ENCODE data around the gene MYMX.
"Not testable (repeated sequence)": the region's sequence is repeated elsewhere in the genome, so short reads cannot be mapped to it uniquely, and the experiment has no call there.

MYMX gene

DNA sequence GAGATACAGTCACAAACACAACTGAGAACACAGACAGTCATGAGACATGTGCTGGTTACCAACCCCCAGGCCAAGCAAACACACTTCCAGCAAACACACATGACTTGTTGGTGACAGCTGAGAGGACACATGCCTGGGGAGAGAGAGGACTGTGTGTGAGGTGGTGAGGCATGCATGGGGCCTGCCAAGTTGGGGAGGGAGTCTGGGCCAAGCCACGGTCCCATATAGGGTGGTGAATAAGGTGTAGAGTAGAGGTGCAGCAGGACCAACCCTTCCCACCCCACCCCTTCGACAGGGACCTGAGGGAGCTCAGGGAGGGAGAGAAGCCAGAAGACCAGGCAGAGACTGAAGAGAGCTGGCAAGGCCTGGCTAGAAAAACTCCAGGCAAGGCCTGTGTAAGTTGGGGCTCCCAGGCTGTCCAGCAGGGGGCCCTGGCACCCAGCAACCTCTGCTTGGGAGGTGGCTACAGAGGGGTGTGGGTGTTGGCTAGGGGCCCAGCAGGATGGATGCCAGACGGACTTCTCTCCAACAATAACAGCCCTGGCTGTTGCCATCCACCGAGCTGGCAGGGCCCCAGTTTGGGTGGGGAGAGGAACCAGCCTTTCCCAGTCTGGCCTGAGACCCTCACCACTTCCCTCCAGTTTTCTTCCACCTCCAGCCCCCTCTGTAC is 4.7 kb downstream of the MYMX start:
- DNase-seq: peak; percentile 62

DNA sequence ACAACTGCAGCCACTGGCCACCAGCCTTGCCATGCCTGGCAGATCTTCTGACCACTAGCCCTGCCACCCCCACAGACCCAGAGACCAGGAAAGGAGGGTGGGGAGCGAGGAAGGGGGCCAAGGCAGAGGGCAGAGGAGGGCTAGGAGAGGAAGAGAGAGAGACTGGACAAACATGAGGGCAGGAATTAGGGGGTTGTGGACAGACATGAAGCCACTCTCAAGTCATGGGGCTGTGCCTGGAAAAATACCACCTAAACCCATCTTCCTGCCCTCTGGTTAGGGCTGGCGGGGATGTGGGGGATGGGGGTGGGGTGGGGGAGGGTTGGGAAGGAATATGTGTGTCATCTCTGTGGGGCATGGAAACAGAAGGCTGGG is 5.2 kb downstream of the MYMX start:
- no peak for DNase-seq

GRCh38 chr6:44222486-44223318 is 6.0 kb downstream of the MYMX start:
- DNase-seq: no peak

- DNase-seq: peak; percentile 70
Measured at GRCh38 chr6:44223319-44224028, 6.7 kb downstream of the MYMX start, which contains the start of gene SLC29A1. TSS of gene SLC29A1 (plus strand) at chr6:44223595. CDS start at chr6:44227314, 3,719 bp downstream.

GRCh38 chr6:44224029-44224964 is 7.6 kb downstream of the MYMX start:
- DNase-seq: no peak

DNA sequence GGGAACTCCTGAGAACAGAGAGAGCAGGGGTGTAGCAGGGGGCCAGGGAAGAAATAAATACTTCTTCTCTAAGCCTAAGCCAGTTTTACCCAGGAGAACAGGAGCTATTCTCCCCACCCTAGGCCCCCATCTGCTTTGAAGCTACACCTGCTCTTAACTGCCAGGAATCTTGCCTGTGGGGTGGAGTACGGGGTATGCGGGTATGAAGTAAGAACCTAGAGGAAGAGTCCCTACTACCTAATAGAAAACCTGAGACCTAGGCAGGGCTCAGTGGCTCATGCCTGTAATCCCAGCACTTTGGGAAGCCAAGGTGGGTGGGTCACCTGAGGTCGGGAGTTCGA is 8.2 kb downstream of the MYMX start:
- DNase-seq: no peak

- DNase-seq: no peak
Measured at GRCh38 chr6:44225579-44226325, 9.0 kb downstream of the MYMX start.

DNA sequence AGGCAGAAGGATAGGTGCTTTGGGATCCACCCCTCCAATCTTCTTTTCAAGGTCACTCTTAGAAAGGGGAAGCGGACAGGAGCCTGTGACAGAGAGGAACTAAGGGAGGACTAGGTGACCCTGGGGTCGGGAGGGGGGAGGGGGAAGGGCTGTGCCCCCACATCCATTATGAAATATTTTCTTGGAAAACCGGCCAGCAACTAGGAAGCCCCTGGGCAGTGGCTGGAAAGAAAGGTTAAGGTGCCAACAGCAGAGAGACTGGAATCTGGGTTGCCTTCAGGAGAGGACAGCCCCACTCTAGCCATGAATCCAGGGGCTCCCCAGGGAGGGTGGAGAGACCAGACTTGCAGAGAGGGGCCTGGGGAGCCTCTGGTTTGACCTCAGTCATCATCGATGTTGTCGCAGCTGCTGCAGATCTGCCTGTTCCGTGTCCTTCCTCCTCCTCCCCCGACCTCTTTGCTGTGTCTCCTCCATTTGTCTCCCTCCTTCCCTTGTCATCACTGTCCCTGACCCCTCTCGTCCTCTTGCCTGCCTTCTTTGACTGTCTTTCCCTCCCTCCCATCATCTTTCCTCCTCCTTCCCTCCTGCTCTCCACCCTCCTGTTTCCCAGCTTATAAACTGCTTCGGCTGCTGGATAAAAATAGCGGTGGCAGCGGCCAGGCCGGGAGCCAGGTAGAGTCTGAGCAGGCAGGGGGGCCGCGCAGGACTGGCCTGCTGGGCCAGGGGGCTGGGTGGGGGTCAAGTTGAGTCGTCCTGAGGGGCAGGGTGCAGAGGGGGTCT is 9.8 kb downstream of the MYMX start:
- DNase-seq: no peak

DNA sequence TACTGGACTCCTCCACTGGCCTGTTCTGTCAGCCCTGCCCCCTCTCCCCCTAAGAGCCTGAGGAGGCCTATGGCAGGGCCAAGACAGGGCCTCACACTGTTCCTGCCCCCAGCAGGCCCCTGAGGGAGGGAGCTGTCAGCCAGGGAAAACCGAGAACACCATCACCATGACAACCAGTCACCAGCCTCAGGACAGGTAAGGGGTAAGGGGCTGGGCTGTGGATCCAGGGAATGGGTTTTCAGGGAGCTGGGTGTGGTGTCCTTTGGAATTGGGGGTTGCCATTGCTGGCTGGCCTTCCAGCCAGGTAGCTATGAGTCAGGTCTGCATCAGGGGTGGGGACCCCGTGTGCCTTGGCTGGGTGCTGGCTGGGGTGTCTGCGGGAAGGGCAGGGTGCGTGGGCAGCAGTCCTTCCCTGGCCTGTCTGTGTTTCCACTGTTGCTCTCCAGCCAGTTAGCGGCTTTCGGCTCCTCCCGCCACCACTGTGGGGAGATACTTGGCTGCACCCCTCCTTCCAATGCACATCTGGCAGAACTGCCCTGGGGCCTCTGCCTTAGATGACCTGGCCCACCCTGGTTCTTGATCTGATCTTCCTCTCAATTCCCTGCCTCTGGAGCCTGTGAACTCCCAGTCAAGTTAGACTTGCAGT is 10.5 kb downstream of the MYMX start:
- DNase-seq: no peak

GRCh38 chr6:44228031-44228430 is 11.3 kb downstream of the MYMX start:
- no peak for DNase-seq

DNA sequence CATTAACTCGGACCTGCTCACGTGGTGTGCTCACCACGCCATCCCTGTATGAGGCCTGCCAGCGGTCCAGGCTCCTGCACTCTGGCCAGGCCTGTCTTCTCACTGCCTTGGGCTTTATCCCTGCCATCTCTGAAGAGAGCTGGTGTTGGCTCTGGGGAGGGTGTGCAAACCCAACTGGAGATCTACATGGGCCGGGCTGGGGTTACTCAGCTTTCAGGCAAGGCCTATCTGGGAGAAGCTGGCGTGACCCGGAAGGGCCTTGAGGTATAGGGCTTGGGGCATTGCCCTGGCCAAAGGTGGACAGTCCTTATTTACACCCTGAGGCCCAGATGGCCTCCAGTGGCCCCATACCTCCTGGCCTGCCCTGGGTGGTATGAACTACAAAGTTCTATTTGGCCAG is 11.7 kb downstream of the MYMX start:
- DNase-seq: no peak

DNA sequence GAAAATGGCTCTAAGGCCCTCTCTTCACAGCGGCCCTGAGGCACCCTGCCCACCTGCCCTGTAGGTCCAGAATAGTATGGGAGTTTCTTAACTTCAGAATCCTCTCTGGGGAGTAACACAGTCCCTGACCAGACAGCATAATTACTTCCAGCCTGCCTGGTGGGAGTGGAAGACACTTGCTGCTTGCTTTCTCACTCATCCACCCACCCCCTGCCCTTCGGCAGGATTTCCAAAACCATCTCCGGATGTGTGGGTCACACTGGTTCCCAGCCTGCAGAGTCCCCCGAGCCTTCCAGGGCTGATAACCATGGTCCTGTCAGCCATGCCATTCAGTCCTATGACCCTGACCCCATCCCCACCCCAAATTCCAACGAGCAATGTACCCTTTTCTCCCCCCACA is 12.1 kb downstream of the MYMX start:
- no peak for DNase-seq

- no peak for DNase-seq
Measured at GRCh38 chr6:44229376-44230033, 12.8 kb downstream of the MYMX start.

DNA sequence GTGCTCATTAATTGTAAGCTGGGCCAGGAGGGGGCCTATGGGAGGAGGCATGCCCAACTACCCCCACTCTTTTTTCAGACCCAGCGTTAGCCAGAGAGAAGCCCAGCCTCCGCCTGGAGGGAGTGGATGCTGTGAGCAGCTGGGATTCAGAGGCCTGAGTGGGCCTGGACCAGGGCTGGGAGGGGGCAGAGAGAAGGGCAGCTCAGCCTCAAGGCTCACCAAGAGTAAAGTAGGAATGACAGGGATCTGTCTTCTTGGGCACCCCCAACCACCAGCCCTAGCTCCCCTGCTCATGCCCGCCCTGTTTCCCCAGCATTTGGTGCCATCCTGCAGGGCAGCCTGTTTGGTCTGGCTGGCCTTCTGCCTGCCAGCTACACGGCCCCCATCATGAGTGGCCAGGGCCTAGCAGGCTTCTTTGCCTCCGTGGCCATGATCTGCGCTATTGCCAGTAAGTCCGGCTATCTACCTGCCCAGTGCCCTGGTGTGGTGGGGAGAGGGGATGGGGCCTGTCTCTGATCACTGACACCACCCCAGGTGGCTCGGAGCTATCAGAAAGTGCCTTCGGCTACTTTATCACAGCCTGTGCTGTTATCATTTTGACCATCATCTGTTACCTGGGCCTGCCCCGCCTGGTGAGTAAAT is 13.4 kb downstream of the MYMX start:
- DNase-seq: no peak

GRCh38 chr6:44231426-44231825 is 14.7 kb downstream of the MYMX start:
- not testable (repeated sequence) for DNase-seq

GRCh38 chr6:44232676-44233566 is 16.2 kb downstream of the MYMX start:
- no peak for DNase-seq

DNA sequence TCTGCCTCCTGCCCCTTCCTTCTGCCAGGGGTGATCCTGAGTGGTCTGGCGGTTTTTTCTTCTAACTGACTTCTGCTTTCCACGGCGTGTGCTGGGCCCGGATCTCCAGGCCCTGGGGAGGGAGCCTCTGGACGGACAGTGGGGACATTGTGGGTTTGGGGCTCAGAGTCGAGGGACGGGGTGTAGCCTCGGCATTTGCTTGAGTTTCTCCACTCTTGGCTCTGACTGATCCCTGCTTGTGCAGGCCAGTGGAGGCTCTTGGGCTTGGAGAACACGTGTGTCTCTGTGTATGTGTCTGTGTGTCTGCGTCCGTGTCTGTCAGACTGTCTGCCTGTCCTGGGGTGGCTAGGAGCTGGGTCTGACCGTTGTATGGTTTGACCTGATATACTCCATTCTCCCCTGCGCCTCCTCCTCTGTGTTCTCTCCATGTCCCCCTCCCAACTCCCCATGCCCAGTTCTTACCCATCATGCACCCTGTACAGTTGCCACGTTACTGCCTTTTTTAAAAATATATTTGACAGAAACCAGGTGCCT is 16.9 kb downstream of the MYMX start:
- DNase-seq: no peak
